HepG2 (cell line): ENCODE measurements around the gene SCYGR8. TPM values are rescaled to one million over a fixed set of nuclear protein-coding genes. Genes with fewer than 3 reads are reported as not detected.

Experiments used
- AGO2 ChIP-seq: fragments of 200-400 bp; formaldehyde crosslinking; optimal IDR thresholded peaks from 2 replicates; pipeline ENCODE3; 2017; ENCODE audit warnings: mild to moderate bottlenecking, low read depth, low read length, moderate library complexity
- AHR ChIP-seq: IDR thresholded peaks from 2 replicates; pipeline ENCODE4 v1.6.1; 2018; ENCODE audit warnings: missing genetic modification reagents, missing compliant biosample characterization
- ATF1 ChIP-seq: IDR thresholded peaks from 2 replicates; pipeline ENCODE4 v1.6.1; 2016; ENCODE audit warnings: mild to moderate bottlenecking, control low read depth
- ATF2 ChIP-seq: sonication (generic); formaldehyde crosslinking; IDR thresholded peaks from 2 replicates; pipeline ENCODE4 v1.4.0; 2020; ENCODE audit warnings: missing genetic modification reagents
- ATF5 ChIP-seq: sonication (generic); formaldehyde crosslinking; IDR thresholded peaks from 2 replicates; pipeline ENCODE4 v1.4.0; 2020; ENCODE audit warnings: mild to moderate bottlenecking, low read depth, missing genetic modification reagents
- CEBPG ChIP-seq: IDR thresholded peaks from 2 replicates; pipeline ENCODE4 v1.6.1; 2016
- CENPBD1 ChIP-seq: sonication (generic); formaldehyde crosslinking; IDR thresholded peaks from 2 replicates; pipeline ENCODE4 v1.8.0; 2022; ENCODE audit warnings: missing genetic modification reagents, low read depth, mild to moderate bottlenecking, borderline replicate concordance
- KAT8 ChIP-seq: IDR thresholded peaks from 2 replicates; pipeline ENCODE4 v1.6.1; 2016; ENCODE audit warnings: missing genetic modification reagents, missing compliant biosample characterization
- KDM4B ChIP-seq: sonication (generic); formaldehyde crosslinking; IDR thresholded peaks from 2 replicates; pipeline ENCODE4 v1.4.0; 2020; ENCODE audit warnings: missing genetic modification reagents
- KLF6 ChIP-seq: IDR thresholded peaks from 2 replicates; pipeline ENCODE4 v1.8.0; 2016; ENCODE audit warnings: missing biosample characterization, missing genetic modification reagents
- MBNL3 ChIP-seq: fragments of 250-450 bp; sonication (Bioruptor Pico); conservative IDR thresholded peaks from 2 replicates; pipeline ENCODE4 v1.8.0; 2022; ENCODE audit warnings: mild to moderate bottlenecking, inconsistent platforms
- MEIS2 ChIP-seq: sonication (generic); formaldehyde crosslinking; IDR thresholded peaks from 2 replicates; pipeline ENCODE4 v1.9.0; 2021; ENCODE audit warnings: mild to moderate bottlenecking, missing genetic modification reagents
- NCOA2 ChIP-seq: sonication (generic); formaldehyde crosslinking; IDR thresholded peaks from 2 replicates; pipeline ENCODE4 v1.8.0; 2022; ENCODE audit warnings: inconsistent platforms
- NR2F2 ChIP-seq: IDR thresholded peaks from 2 replicates; pipeline ENCODE4 v1.6.1; 2012; ENCODE audit warnings: low read depth, inconsistent platforms, borderline replicate concordance
- RFX5 ChIP-seq: IDR thresholded peaks from 2 replicates; pipeline ENCODE4 v1.6.1; 2011; ENCODE audit warnings: low read depth, low read length, improper control_type of control experiment
- SALL1 ChIP-seq: sonication (generic); formaldehyde crosslinking; IDR thresholded peaks from 2 replicates; pipeline ENCODE4 v1.8.0; 2022; ENCODE audit warnings: mild to moderate bottlenecking, missing genetic modification reagents
- STAT5B ChIP-seq: sonication (generic); formaldehyde crosslinking; IDR thresholded peaks from 2 replicates; pipeline ENCODE4 v1.4.0; 2020; ENCODE audit warnings: missing genetic modification reagents
- TEAD2 ChIP-seq: sonication (generic); formaldehyde crosslinking; IDR thresholded peaks from 2 replicates; pipeline ENCODE4 v1.9.0; 2021; ENCODE audit warnings: missing genetic modification reagents
- ZBTB3 ChIP-seq: sonication (generic); formaldehyde crosslinking; IDR thresholded peaks from 2 replicates; pipeline ENCODE4 v1.4.0; 2020; ENCODE audit warnings: low read depth, mild to moderate bottlenecking, moderate library complexity, missing genetic modification reagents, borderline replicate concordance
- ZBTB7A ChIP-seq: sonication (generic); formaldehyde crosslinking; IDR thresholded peaks from 2 replicates; pipeline ENCODE4 v1.8.0; 2022; ENCODE audit warnings: mild to moderate bottlenecking, missing genetic modification reagents
- ZFP41 ChIP-seq: sonication (generic); formaldehyde crosslinking; IDR thresholded peaks from 2 replicates; pipeline ENCODE4 v1.4.0; 2020; ENCODE audit warnings: mild to moderate bottlenecking, missing genetic modification reagents, borderline replicate concordance
- ZKSCAN5 ChIP-seq: sonication (generic); formaldehyde crosslinking; IDR thresholded peaks from 2 replicates; pipeline ENCODE4 v1.5.1; 2020; ENCODE audit warnings: mild to moderate bottlenecking, missing genetic modification reagents
- ZNF331 ChIP-seq: sonication (generic); formaldehyde crosslinking; IDR thresholded peaks from 2 replicates; pipeline ENCODE4 v1.4.0; 2020; ENCODE audit warnings: missing genetic modification reagents
- polyA plus RNA-seq, 8 experiments: library from polyadenylated mRNA; depleted of rRNA in 3 of 8; stranded (reverse) in 7 of 8; unstranded in 1 of 8; fragments of >200 nt; fragmentation: Illumina TruSeq in 4 of 8; extraction: Trizol in 4 of 8; gene quantifications; 2 replicates each; pipeline versions ENCODE4 v1.2.1 to v1.2.3, GENCODE V29; 2011 to 2016; ENCODE audit warnings: low read depth in 4 of 8, missing spikeins in 1 of 8, mixed read lengths in 1 of 8; ENCODE audit not compliant: insufficient read depth in 1 of 8
- total RNA-seq, 5 experiments: library from RNA; depleted of rRNA; stranded (reverse); fragments of >200 nt; fragmentation: Illumina TruSeq; extraction: Trizol; gene quantifications; 2 replicates each; pipeline ENCODE4 v1.2.3, GENCODE V29; 2016; ENCODE audit warnings: low read depth in 1 of 5
- TF ChIP-seq, protein P1 (sequence below): sonication (generic); formaldehyde crosslinking; IDR thresholded peaks from 2 replicates; pipeline ENCODE4 v1.8.0; 2022; ENCODE audit warnings: mild to moderate bottlenecking, missing genetic modification reagents
- TF ChIP-seq, protein P2 (sequence below): sonication (generic); formaldehyde crosslinking; IDR thresholded peaks from 2 replicates; pipeline ENCODE4 v1.8.1; 2023; ENCODE audit warnings: mild to moderate bottlenecking, missing genetic modification reagents
- TF ChIP-seq, protein P3 (sequence below): sonication (generic); formaldehyde crosslinking; IDR thresholded peaks from 2 replicates; pipeline ENCODE4 v1.8.1; 2022; ENCODE audit warnings: mild to moderate bottlenecking, missing genetic modification reagents

SCYGR8 gene
- total and polyA plus RNA-seq, 2 of the 13 experiments (the other 11 are each of a cell fraction or from before 2014, with no cell fraction given) = not detected

DNA sequence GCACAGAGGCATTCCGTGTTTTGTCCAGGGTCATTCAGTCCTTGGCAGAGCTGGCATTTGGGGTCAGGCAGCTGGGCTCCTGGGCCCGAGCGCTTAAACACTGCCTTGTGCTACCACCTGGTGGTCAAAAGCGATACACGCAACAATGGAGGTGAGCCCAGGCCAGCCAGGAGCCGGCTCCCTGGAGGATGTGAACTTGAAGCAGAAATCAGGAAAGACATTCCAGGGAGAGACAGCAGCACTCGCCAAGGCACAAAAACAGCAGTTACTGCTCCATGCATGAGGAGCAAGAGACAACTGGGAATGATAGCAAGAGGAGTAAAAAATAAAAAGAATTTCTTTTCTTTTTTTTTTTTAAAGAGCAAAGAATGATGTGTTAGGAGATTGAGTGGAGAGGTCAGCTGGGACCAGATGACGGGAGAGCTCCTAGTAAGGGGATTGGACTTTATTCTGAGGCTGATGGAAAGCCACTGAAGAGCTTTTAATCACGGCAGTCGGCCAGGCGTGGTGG lies 20.7 kb downstream of the SCYGR8 start (continued):
- peak; percentile 49; the same call in 1 of the 2 replicates for TF ChIP-seq ATF2
- no peak for TF ChIP-seq ATF5 (CRISPR knock-in tag)
- peak; percentile 78 for TF ChIP-seq ZNF331 (CRISPR knock-in tag)
- no peak for TF ChIP-seq ZBTB7A (CRISPR knock-in tag)
- no peak for TF ChIP-seq ZKSCAN5 (CRISPR knock-in tag)
- TF ChIP-seq NCOA2 (CRISPR knock-in tag) = peak; percentile 43; the same call in 1 of the 2 replicates
- peak; percentile 89 for TF ChIP-seq RFX5
- TF ChIP-seq, protein P1, sequence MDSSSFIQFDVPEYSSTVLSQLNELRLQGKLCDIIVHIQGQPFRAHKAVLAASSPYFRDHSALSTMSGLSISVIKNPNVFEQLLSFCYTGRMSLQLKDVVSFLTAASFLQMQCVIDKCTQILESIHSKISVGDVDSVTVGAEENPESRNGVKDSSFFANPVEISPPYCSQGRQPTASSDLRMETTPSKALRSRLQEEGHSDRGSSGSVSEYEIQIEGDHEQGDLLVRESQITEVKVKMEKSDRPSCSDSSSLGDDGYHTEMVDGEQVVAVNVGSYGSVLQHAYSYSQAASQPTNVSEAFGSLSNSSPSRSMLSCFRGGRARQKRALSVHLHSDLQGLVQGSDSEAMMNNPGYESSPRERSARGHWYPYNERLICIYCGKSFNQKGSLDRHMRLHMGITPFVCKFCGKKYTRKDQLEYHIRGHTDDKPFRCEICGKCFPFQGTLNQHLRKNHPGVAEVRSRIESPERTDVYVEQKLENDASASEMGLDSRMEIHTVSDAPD (CRISPR knock-in tag) = 0 out of 2 replicates have a peak, but pooled peaks have one; percentile 46
- no peak for TF ChIP-seq AGO2
- no peak for TF ChIP-seq MBNL3 (CRISPR knock-in tag)
- no peak for TF ChIP-seq NR2F2
- TF ChIP-seq ZBTB3 (CRISPR knock-in tag) = no peak
- no peak for TF ChIP-seq CENPBD1
- no peak for TF ChIP-seq ATF1 (CRISPR knock-in tag)
- TF ChIP-seq CEBPG = peak; percentile 55
- TF ChIP-seq, protein P2, sequence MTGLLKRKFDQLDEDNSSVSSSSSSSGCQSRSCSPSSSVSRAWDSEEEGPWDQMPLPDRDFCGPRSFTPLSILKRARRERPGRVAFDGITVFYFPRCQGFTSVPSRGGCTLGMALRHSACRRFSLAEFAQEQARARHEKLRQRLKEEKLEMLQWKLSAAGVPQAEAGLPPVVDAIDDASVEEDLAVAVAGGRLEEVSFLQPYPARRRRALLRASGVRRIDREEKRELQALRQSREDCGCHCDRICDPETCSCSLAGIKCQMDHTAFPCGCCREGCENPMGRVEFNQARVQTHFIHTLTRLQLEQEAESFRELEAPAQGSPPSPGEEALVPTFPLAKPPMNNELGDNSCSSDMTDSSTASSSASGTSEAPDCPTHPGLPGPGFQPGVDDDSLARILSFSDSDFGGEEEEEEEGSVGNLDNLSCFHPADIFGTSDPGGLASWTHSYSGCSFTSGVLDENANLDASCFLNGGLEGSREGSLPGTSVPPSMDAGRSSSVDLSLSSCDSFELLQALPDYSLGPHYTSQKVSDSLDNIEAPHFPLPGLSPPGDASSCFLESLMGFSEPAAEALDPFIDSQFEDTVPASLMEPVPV (CRISPR knock-in tag) = 0 out of 2 replicates have a peak, but pooled peaks have one; percentile 28
- TF ChIP-seq MEIS2 = no peak
- peak; percentile 46; the same call in 1 of the 2 replicates for TF ChIP-seq KAT8 (CRISPR knock-in tag)
- TF ChIP-seq, protein P3, sequence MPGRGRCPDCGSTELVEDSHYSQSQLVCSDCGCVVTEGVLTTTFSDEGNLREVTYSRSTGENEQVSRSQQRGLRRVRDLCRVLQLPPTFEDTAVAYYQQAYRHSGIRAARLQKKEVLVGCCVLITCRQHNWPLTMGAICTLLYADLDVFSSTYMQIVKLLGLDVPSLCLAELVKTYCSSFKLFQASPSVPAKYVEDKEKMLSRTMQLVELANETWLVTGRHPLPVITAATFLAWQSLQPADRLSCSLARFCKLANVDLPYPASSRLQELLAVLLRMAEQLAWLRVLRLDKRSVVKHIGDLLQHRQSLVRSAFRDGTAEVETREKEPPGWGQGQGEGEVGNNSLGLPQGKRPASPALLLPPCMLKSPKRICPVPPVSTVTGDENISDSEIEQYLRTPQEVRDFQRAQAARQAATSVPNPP = no peak
- TF ChIP-seq AHR (CRISPR knock-in tag) = peak; percentile 82
- TF ChIP-seq TEAD2 (CRISPR knock-in tag) = 0 out of 2 replicates have a peak, but pooled peaks have one; percentile 59
- TF ChIP-seq SALL1 (CRISPR knock-in tag) = peak; percentile 88
- peak; percentile 45; the same call in 1 of the 2 replicates for TF ChIP-seq KDM4B (CRISPR knock-in tag)
- peak; percentile 28; the same call in 1 of the 2 replicates for TF ChIP-seq ZFP41 (CRISPR knock-in tag)
- TF ChIP-seq KLF6 (CRISPR knock-in tag) = peak; percentile 55; the same call in 1 of the 2 replicates
- 0 out of 2 replicates have a peak, but pooled peaks have one; percentile 49 for TF ChIP-seq STAT5B (CRISPR knock-in tag)
